Stimulated activated CD8-positive, alpha-beta memory T cell treated with anti-CD3 and anti-CD28 coated beads, Interleukin-4, amount 100 ng/mL, for 24 hours (primary cell): ENCODE data around the gene NDUFS6.
"Not testable (repeated sequence)": the region's sequence is repeated elsewhere in the genome, so short reads cannot be mapped to it uniquely, and the experiment has no call there.

Experiments used
- DNase-seq: peaks from one replicate; pipeline ENCODE4 v3.0.0-alpha.2; 2020; ENCODE audit warnings: low read depth

NDUFS6 gene

DNA sequence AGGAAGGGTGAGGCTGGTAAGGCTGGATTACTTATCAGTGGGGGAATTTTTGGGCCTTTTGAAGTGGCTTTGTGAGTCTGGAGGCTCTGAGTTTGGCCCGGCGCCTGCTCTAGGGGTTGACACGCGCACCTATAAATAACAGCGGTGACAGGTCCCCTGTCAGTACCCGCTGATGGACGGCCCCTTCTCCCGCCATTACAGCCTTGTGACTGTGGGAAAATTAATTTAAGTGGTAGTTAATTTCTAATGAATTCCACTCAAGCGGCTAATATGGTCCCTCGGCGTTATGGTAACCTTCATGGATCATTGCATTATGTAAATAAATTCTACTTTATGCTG is 18.0 kb upstream of the NDUFS6 start:
- DNase-seq: no peak

- DNase-seq: no peak
Measured at GRCh38 chr5:1784197-1785050, 16.8 kb upstream of the NDUFS6 start.

DNA sequence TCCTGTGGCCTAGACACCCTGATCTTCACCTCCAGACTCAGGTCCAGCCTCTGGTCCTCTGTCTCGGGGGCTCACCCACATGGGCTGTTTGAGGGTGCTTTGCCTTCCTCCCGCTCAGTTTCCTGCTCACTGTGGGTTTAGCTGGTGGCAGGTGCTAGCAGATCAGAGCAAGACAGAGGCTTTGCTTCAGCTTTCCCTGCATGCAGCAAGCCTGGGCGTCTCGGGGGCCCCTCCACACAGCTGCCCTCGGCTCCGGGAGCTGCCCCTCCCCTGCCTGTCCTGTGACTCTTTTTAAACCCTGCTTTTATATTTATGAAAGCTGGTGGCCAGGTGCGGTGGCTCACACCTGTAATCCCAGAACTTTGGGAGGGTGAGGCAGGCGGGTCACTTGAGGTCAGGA is 16.1 kb upstream of the NDUFS6 start:
- no peak for DNase-seq

- DNase-seq: no peak
Measured at GRCh38 chr5:1785984-1786383, 15.2 kb upstream of the NDUFS6 start.

GRCh38 chr5:1786621-1787471 is 14.4 kb upstream of the NDUFS6 start:
- DNase-seq: no peak

DNA sequence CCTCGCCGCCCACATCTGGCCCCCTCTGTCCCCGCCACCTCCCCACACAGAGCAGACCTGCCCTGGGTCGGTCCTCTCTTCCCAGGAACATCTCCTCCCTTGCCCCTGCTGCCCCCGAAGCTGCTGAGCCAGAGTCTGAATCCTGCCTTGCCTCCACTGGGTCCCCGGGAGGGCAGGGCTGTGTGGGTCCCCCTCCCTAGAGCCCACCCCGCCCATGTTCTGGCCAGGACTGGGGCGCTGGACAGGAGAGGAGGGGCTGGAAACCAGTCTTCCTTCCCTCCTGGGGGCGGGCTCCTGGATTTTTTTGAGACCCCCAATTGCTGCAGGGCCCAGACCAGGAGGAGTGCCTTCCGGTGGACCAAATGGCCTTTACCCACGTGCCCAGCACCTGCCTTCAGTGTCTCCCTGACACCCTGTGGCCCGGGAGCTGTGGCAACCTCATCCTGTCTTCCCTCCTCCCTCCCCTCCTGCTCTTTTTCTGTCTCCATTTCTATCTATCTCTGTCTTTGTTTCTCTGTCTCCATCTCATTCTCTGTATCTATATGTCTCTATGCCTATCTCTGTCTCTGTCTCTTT is 13.6 kb upstream of the NDUFS6 start:
- no peak for DNase-seq

- DNase-seq: no peak
Measured at GRCh38 chr5:1788200-1788599, 13.0 kb upstream of the NDUFS6 start.

DNA sequence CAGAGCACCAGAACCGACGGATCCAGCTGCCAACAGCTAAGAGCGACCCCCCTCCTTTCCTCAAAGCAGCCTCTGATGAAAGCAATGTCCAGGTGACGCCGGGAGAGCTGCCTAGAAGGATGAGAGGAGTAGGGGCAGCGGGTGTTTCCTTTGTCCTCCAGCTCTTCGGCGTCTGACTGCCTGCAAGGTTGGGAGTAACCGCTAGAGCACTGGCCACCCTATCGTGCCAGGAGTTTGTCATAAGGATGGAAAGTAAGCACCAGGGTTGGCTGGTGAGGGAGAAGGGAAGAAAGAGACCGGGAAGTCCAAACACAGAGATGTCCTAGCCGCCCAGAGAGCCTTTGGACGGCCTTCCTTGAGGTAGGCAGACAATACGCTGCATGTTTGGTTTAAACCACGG is 12.4 kb upstream of the NDUFS6 start:
- no peak for DNase-seq

DNA sequence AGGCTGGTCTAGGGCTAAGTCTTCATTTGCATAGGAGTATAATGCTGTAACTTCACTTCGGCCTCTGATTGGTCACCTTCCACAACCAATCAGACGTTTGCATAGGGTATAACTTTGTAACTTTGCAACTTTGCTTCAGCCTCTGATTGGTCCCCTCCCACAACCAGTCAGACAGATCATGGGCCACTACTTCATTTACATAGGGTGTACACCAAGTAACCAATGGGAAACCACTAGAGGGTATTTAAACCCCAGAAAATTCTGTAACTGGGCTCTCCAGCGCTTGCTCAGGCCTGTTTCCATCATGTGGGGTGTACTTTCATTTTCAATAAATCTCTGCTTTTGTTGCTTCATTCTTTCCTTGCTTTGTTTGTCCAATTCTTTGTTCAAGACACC is 11.8 kb upstream of the NDUFS6 start:
- not testable (repeated sequence) for DNase-seq

GRCh38 chr5:1789834-1790471 is 11.3 kb upstream of the NDUFS6 start:
- DNase-seq: no peak

- no peak for DNase-seq
Measured at GRCh38 chr5:1791176-1791575, 10.0 kb upstream of the NDUFS6 start.

DNA sequence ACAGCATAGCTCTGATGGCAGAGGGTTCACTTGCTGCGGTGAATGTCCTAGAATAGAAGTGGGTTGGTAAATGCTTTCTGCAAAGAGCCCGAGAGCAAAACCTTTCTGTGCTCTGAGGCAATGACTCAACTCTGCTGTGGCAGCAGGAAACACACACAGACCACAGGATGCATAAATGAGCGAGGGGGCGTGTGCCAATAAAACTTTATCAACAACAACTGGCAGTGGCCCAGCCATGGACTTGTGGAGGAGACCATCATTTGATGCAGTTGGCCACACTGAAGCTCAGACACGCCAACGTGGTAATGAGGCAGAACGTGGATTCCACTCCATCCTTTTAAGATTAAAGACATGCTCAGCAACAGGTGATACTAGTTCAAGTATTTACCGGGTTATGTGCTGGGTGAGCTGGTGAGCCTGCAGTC is 8.4 kb upstream of the NDUFS6 start:
- peak; percentile 56 for DNase-seq

- peak; percentile 34 for DNase-seq
Measured at GRCh38 chr5:1793301-1793740, 7.9 kb upstream of the NDUFS6 start.

DNA sequence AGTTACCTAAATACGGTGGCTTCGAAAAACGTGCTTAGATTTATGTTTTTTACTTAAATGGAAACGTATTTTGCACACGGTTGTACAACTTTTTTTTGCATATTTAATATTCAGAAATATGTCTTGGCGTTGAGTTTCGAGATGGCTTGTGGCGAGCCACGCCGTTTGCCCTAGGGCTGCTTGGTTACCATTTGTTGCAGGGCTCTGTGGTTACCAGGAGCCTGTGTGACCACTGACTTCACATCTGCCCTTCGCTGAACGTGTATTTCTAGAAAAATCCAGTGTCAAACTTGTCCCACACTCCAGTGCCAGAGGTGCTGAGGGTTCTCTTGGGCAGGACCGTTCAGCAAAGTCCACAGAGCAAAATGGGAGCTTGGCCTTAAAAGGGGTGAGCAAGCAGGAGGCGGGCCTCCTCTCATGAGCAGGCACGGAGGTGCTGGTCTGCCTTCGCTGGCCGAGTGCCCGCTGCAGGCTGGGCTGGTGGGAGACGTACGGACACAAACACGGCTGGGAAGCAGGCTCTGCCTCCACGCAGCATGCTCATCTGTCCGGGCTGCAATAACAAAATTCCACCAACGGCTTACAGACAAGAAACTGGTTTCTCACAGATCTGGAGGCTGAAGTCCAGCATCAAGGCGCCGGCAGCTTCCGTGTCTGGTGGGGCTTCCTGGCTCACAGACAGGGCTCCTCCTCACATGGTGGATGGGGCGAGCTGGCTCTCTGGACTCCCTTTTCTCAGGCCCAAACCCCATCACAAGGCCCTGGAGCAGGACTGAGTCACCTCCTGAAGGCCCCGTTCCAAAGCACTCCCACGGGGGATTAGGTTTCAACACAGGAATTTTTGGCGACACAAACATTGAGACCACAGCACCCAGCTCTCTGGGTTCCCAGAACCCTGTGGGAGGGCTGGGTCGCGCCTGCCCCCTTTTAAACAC is 7.0 kb upstream of the NDUFS6 start:
- DNase-seq: no peak

GRCh38 chr5:1794901-1795290 is 6.3 kb upstream of the NDUFS6 start:
- no peak for DNase-seq

DNA sequence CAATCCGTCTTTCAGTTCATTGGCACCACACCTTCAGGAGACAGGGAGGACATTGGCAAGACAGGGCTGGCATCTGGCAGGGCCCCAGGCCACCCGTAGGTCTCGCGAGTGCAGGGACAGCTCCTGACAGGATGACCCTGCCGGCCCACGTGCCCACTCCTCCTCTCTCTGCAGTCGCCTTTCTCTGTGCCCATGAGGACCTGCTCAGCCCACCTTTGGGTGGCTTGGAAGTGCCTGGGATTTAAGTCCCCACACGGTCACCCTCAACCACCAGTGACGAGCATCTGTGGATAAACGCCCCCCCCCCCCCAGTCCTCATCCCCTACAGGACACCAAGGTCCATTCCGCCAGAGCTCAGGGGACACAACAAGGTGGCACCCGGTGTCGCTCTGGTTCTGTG is 5.7 kb upstream of the NDUFS6 start:
- DNase-seq: no peak

- DNase-seq: no peak
Measured at GRCh38 chr5:1795931-1796330, 5.3 kb upstream of the NDUFS6 start.

GRCh38 chr5:1796371-1797102 is 4.7 kb upstream of the NDUFS6 start:
- no peak for DNase-seq

GRCh38 chr5:1797103-1797800 is 4.0 kb upstream of the NDUFS6 start:
- no peak for DNase-seq

DNA sequence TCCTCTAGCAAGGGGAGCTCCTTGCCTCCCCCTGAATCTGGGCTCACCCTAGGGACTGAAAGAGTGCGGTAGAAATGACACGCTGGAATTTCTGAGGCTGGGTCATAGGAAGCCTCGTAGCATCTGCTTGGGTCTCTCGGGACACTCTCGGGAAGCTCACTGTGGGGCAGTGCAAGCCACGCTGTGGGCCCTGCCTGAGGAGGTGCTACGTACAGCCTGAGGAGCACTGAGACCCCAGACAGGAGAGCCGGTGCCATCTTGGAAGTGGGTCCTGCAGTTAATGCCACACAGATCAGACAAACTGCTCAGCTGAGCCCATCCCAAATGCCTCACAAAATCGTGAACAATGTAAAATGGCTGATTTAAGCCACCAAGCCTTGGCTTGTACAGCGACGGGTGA is 3.4 kb upstream of the NDUFS6 start:
- no peak for DNase-seq
